SU-DHL-6 (cell line): Measurements from ENCODE around the gene IFI6.

Source experiments
- CTCF ChIP-seq: fragments of 200-600 bp; sonication (generic); IDR thresholded peaks from one replicate; pipeline ENCODE4 v1.5.1; 2017; ENCODE audit warnings: antibody characterized with exemption, mild to moderate bottlenecking, low read length, moderate library complexity; ENCODE audit not compliant: insufficient read depth, poor library complexity, severe bottlenecking
- EZH2phosphoT487 ChIP-seq: fragments of 200-600 bp; sonication (generic), shearing (Covaris generic); conservative IDR thresholded peaks from 2 replicates; pipeline ENCODE4 v1.6.1; 2018; ENCODE audit warnings: mild to moderate bottlenecking, antibody characterized with exemption, low read length, moderate library complexity, mixed read lengths

- TF ChIP-seq CTCF (no peak), EZH2phosphoT487 (no peak)
These were observed 48.4 kb downstream of the IFI6 start for GRCh38 chr1:27623327-27624212.
